Tibial artery (tissue), 4 donors: ENCODE measurements around the gene YPEL3.

Experiments
- DNase-seq, 2 donors: peaks; one replicate each; pipeline ENCODE4 v3.0.0-alpha.2; 2019
- H3K27ac ChIP-seq, 2 donors: fragments of 200-600 bp; sonication (generic) in 1 of 2; 1 replicate in 1 of 2; 2 replicates in 1 of 2; pipeline ENCODE4 v1.5.1; 2018 to 2019; ENCODE audit warnings: mild to moderate bottlenecking in 1 of 2
- H3K27me3 ChIP-seq, 2 donors: fragments of 200-600 bp; sonication (generic) in 1 of 2; one replicate each; pipeline versions ENCODE4 v1.5.1 to v1.6.0; 2016 to 2019
- H3K36me3 ChIP-seq, 3 donors: fragments of 200-600 bp; sonication (generic) in 2 of 3; one replicate each; pipeline ENCODE4 v1.5.1; 2016 to 2019; ENCODE audit warnings: mild to moderate bottlenecking in 2 of 3
- H3K4me1 ChIP-seq, 4 donors: fragments of 200-600 bp; sonication (generic) in 2 of 4; 1 replicate in 3 of 4; 2 replicates in 1 of 4; pipeline ENCODE4 v1.5.1; 2016 to 2019
- H3K4me3 ChIP-seq, 2 donors: fragments of 200-600 bp; sonication (generic) in 1 of 2; 1 replicate in 1 of 2; 2 replicates in 1 of 2; pipeline ENCODE4 v1.5.1; 2018 to 2019; ENCODE audit warnings: mild to moderate bottlenecking in 2 of 2
- H3K9me3 ChIP-seq, 3 donors: fragments of 200-600 bp; sonication (generic) in 1 of 3; one replicate each; pipeline ENCODE4 v1.5.1; 2016 to 2019
- CTCF ChIP-seq, 2 experiments: fragments of 200-600 bp in 1 of 2; fragments of 450-650 bp in 1 of 2; IDR thresholded peaks; one replicate each; pipeline ENCODE4 v1.5.1; 2017 to 2019; ENCODE audit warnings: antibody characterized with exemption in 2 of 2, mild to moderate bottlenecking in 1 of 2, moderate library complexity in 1 of 2
- intact Hi-C: fragments of 100-400 bp; cut with DNase I; formaldehyde crosslinking; loops from one replicate; pipeline ENCODE4 v1.15.0; 2023; ENCODE audit warnings: low total_unique reads

YPEL3 gene

GRCh38 chr16:30087181-30087898, 8.7 kb downstream of the YPEL3 start:
- Histone ChIP-seq H3K4me1 (peaks cover 0 to 19% (median 13%) of the 10 kb centered on the region in 4 donors), H3K36me3 (peaks cover 23 to 43% (median 26%) of the 10 kb centered on the region in 3 donors), H3K9me3 (no peaks in the 10 kb centered on the region), H3K27ac (no peak overlapping the region), H3K4me3 (no peak overlapping the region), H3K27me3 (no peaks in the 10 kb centered on the region)
- TF ChIP-seq CTCF (IDR thresholded peaks at IDR 0.05), result no peak
- intact Hi-C loops, result no loop called here
- DNase-seq, result no peak

- intact Hi-C loops, result no loop called here
- H3K27ac ChIP-seq, result no peak overlapping the region
- peaks cover 0 to 13% (median 8%) of the 10 kb centered on the region in 4 donors for H3K4me1 ChIP-seq
- DNase-seq, result no peak
- TF ChIP-seq CTCF (IDR thresholded peaks at IDR 0.05), result no peak
- no peaks in the 10 kb centered on the region for H3K9me3 ChIP-seq
- no peak overlapping the region for H3K4me3 ChIP-seq
- peaks cover 32 to 51% (median 35%) of the 10 kb centered on the region in 3 donors for H3K36me3 ChIP-seq
- no peaks in the 10 kb centered on the region for H3K27me3 ChIP-seq
Observed at GRCh38 chr16:30086291-30087140, 9.5 kb downstream of the YPEL3 start.

GRCh38 chr16:30085820-30086219, 10.2 kb downstream of the YPEL3 start:
- Histone ChIP-seq H3K9me3 (no peaks in the 10 kb centered on the region), H3K36me3 (peaks cover 38 to 58% (median 42%) of the 10 kb centered on the region in 3 donors), H3K27me3 (no peaks in the 10 kb centered on the region), H3K4me1 (peaks cover 0 to 6% (median 1%) of the 10 kb centered on the region in 4 donors), H3K27ac (peak overlapping the region in 1 of 2 donors; percentile 20), H3K4me3 (no peak overlapping the region)
- intact Hi-C loops, result no loop called here
- TF ChIP-seq CTCF (IDR thresholded peaks at IDR 0.05), result no peak
- DNase-seq, result no peak

GRCh38 chr16:30085247-30085646, 10.8 kb downstream of the YPEL3 start:
- no peak for DNase-seq
- Histone ChIP-seq H3K27ac (peak overlapping the region in 1 of 2 donors; percentile 20), H3K27me3 (no peaks in the 10 kb centered on the region), H3K4me1 (peaks cover 0 to under 1% (median 0%) of the 10 kb centered on the region in 4 donors), H3K9me3 (no peaks in the 10 kb centered on the region), H3K36me3 (peaks cover 43 to 63% (median 47%) of the 10 kb centered on the region in 3 donors), H3K4me3 (no peak overlapping the region)
- no peak for TF ChIP-seq CTCF (IDR thresholded peaks at IDR 0.05)
- intact Hi-C loops, result no loop called here

- peak overlapping the region in 1 of 2 donors; percentile 18 for H3K27ac ChIP-seq
- intact Hi-C loops, result no loop called here
- no peaks in the 10 kb centered on the region for H3K4me1 ChIP-seq
- peaks cover 43 to 63% (median 51%) of the 10 kb centered on the region in 3 donors for H3K36me3 ChIP-seq
- TF ChIP-seq CTCF (IDR thresholded peaks at IDR 0.05), result no peak
- no peaks in the 10 kb centered on the region for H3K27me3 ChIP-seq
- H3K9me3 ChIP-seq, result no peaks in the 10 kb centered on the region
- H3K4me3 ChIP-seq, result no peak overlapping the region
- DNase-seq, result peak in 1 of 2 donors; percentile 65
Observed at GRCh38 chr16:30084816-30085159, 11.2 kb downstream of the YPEL3 start.
